ENCODE data around the gene CGB2.
"Not testable (repeated sequence)": the region's sequence is repeated elsewhere in the genome, so short reads cannot be mapped to it uniquely, and the experiment has no call there.

CGB2 gene

GRCh38 chr19:49069026-49069425 lies 37.3 kb downstream of the CGB2 start:
- DNase-seq: no peak
- Histone ChIP-seq H3K36me3 (replicated peaks) (no peaks in the 10 kb centered on the region), H3K27ac (no peak overlapping the region), H3K4me3 (ENCODE audit: low read depth, low read length) (no peak overlapping the region), H3K27me3 (replicated peaks) (peaks cover 20% of the 10 kb centered on the region)
- in situ Hi-C loops (cut with HindIII; ENCODE audit: low pct_ligation_motif_present, low sequenced_read_pairs): no loop called here
- no peak for TF ChIP-seq CTCF (IDR thresholded peaks at IDR 0.05; ENCODE audit: low read depth, low read length, missing control alignments)

- Histone ChIP-seq H3K27ac (no peak overlapping the region), H3K36me3 (replicated peaks) (no peaks in the 10 kb centered on the region), H3K27me3 (replicated peaks) (peaks cover 19% of the 10 kb centered on the region), H3K4me3 (ENCODE audit: low read depth, low read length) (no peak overlapping the region)
- in situ Hi-C loops (cut with HindIII; ENCODE audit: low pct_ligation_motif_present, low sequenced_read_pairs): no loop called here
- DNase-seq: no peak
- TF ChIP-seq CTCF (IDR thresholded peaks at IDR 0.05; ENCODE audit: low read depth, low read length, missing control alignments): no peak
Observed at GRCh38 chr19:49070416-49070815, 38.7 kb downstream of the CGB2 start.

- Histone ChIP-seq H3K36me3 (replicated peaks) (no peaks in the 10 kb centered on the region), H3K27ac (no peak overlapping the region), H3K27me3 (replicated peaks) (peaks cover 12% of the 10 kb centered on the region), H3K4me3 (ENCODE audit: low read depth, low read length) (no peak overlapping the region)
- no peak for TF ChIP-seq CTCF (IDR thresholded peaks at IDR 0.05; ENCODE audit: low read depth, low read length, missing control alignments)
- no peak for DNase-seq
- in situ Hi-C loops (cut with HindIII; ENCODE audit: low pct_ligation_motif_present, low sequenced_read_pairs): no loop called here
Observed at GRCh38 chr19:49071860-49072547, 40.3 kb downstream of the CGB2 start.

- DNase-seq: no peak
- H3K27me3 ChIP-seq (replicated peaks): peaks cover 12% of the 10 kb centered on the region
Observed at GRCh38 chr19:49073514-49074378, 42.1 kb downstream of the CGB2 start.

GRCh38 chr19:49074869-49075268 lies 43.2 kb downstream of the CGB2 start:
- peaks cover 12% of the 10 kb centered on the region for H3K27me3 ChIP-seq (replicated peaks)
- DNase-seq: peak; percentile 65
- H3K36me3 ChIP-seq (replicated peaks); in situ Hi-C loops (cut with HindIII; ENCODE audit: low pct_ligation_motif_present, low sequenced_read_pairs); H3K4me3 ChIP-seq (ENCODE audit: low read depth, low read length); H3K27ac ChIP-seq: not testable (repeated sequence)
- TF ChIP-seq CTCF (IDR thresholded peaks at IDR 0.05; ENCODE audit: low read depth, low read length, missing control alignments): peak; percentile 69

More at GRCh38 chr19:49073514-49074378, 42.1 kb downstream of the CGB2 start:
- Histone ChIP-seq H3K36me3 (replicated peaks) (no peaks in the 10 kb centered on the region), H3K4me3 (ENCODE audit: low read depth, low read length) (no peak overlapping the region), H3K27ac (no peak overlapping the region)
- TF ChIP-seq CTCF (IDR thresholded peaks at IDR 0.05; ENCODE audit: low read depth, low read length, missing control alignments): peak; percentile 65
- in situ Hi-C loops (cut with HindIII; ENCODE audit: low pct_ligation_motif_present, low sequenced_read_pairs): no loop called here

Data from brain microvascular endothelial cell (primary cell).